HepG2 (cell line): ENCODE measurements around the gene PYGO2. TPM values are rescaled to one million over a fixed set of nuclear protein-coding genes. Genes with fewer than 3 reads are reported as not detected.

Source experiments
- AFF4 ChIP-seq: sonication (generic); formaldehyde crosslinking; IDR thresholded peaks from 2 replicates; pipeline ENCODE4 v1.4.0; 2020; ENCODE audit warnings: missing genetic modification reagents
- GATAD1 ChIP-seq: IDR thresholded peaks from 2 replicates; pipeline ENCODE4 v1.6.1; 2016; ENCODE audit warnings: missing genetic modification reagents, missing compliant biosample characterization
- HMGA1 ChIP-seq: sonication (generic); formaldehyde crosslinking; conservative IDR thresholded peaks from 2 replicates; pipeline ENCODE4 v1.4.0; 2020; ENCODE audit warnings: missing genetic modification reagents
- HNRNPLL ChIP-seq: fragments of 200-400 bp; formaldehyde crosslinking; IDR thresholded peaks from 2 replicates; pipeline ENCODE4 v1.6.1; 2017; ENCODE audit warnings: mild to moderate bottlenecking, low read depth, low read length; ENCODE audit not compliant: poor library complexity, severe bottlenecking
- IRF9 ChIP-seq: sonication (generic); formaldehyde crosslinking; IDR thresholded peaks from 2 replicates; pipeline ENCODE4 v1.8.0; 2022; ENCODE audit warnings: missing genetic modification reagents, mild to moderate bottlenecking, borderline replicate concordance
- KAT8 ChIP-seq: IDR thresholded peaks from 2 replicates; pipeline ENCODE4 v1.6.1; 2016; ENCODE audit warnings: missing genetic modification reagents, missing compliant biosample characterization
- MTA3 ChIP-seq: sonication (generic); formaldehyde crosslinking; IDR thresholded peaks from 2 replicates; pipeline ENCODE4 v1.4.0; 2020; ENCODE audit warnings: missing genetic modification reagents
- PRDM10 ChIP-seq: sonication (generic); formaldehyde crosslinking; IDR thresholded peaks from 2 replicates; pipeline ENCODE4 v1.4.0; 2020; ENCODE audit warnings: low read depth, missing genetic modification reagents
- SAP130 ChIP-seq: IDR thresholded peaks from 2 replicates; pipeline ENCODE4 v1.6.1; 2016; ENCODE audit warnings: low read depth
- SATB2 ChIP-seq: sonication (generic); formaldehyde crosslinking; IDR thresholded peaks from 2 replicates; pipeline ENCODE4 v1.5.0; 2020; ENCODE audit warnings: missing genetic modification reagents
- ZNF547 ChIP-seq: sonication (generic); formaldehyde crosslinking; IDR thresholded peaks from 2 replicates; pipeline ENCODE4 v1.5.1; 2020; ENCODE audit warnings: mild to moderate bottlenecking, missing genetic modification reagents
- ZNF646 ChIP-seq: sonication (generic); formaldehyde crosslinking; IDR thresholded peaks from 2 replicates; pipeline ENCODE4 v1.9.0; 2021; ENCODE audit warnings: mild to moderate bottlenecking, missing genetic modification reagents
- ZNF724P ChIP-seq: sonication (generic); formaldehyde crosslinking; IDR thresholded peaks from 2 replicates; pipeline ENCODE4 v1.8.0; 2022; ENCODE audit warnings: missing genetic modification reagents, borderline replicate concordance
- polyA plus RNA-seq, 8 experiments: library from polyadenylated mRNA; depleted of rRNA in 3 of 8; stranded (reverse) in 7 of 8; unstranded in 1 of 8; fragments of >200 nt; fragmentation: Illumina TruSeq in 4 of 8; extraction: Trizol in 4 of 8; gene quantifications; 2 replicates each; pipeline versions ENCODE4 v1.2.1 to v1.2.3, GENCODE V29; 2011 to 2016; ENCODE audit warnings: low read depth in 4 of 8, missing spikeins in 1 of 8, mixed read lengths in 1 of 8; ENCODE audit not compliant: insufficient read depth in 1 of 8
- total RNA-seq, 5 experiments: library from RNA; depleted of rRNA; stranded (reverse); fragments of >200 nt; fragmentation: Illumina TruSeq; extraction: Trizol; gene quantifications; 2 replicates each; pipeline ENCODE4 v1.2.3, GENCODE V29; 2016; ENCODE audit warnings: low read depth in 1 of 5

PYGO2 gene
- total and polyA plus RNA-seq, 2 of the 13 experiments (the other 11 are each of a cell fraction or from before 2014, with no cell fraction given), result 20.3 to 21.8 TPM

- no peak for TF ChIP-seq ZNF646 (CRISPR knock-in tag)
- TF ChIP-seq SATB2, result no peak
- peak; percentile 87 for TF ChIP-seq SAP130 (CRISPR knock-in tag)
- TF ChIP-seq IRF9, result peak; percentile 69
- TF ChIP-seq GATAD1, result peak; percentile 40; the same call in 1 of the 2 replicates
- TF ChIP-seq HNRNPLL, result no peak
- TF ChIP-seq MTA3 (CRISPR knock-in tag), result no peak
- TF ChIP-seq AFF4 (CRISPR knock-in tag), result 0 out of 2 replicates have a peak, but pooled peaks have one; percentile 51
- TF ChIP-seq ZNF547, result no peak; the same call in 1 of the 2 replicates
- TF ChIP-seq HMGA1 (CRISPR knock-in tag), result no peak
- TF ChIP-seq KAT8 (CRISPR knock-in tag), result peak; percentile 78
- peak; percentile 94 for TF ChIP-seq PRDM10 (CRISPR knock-in tag)
- TF ChIP-seq ZNF724P, result 0 out of 2 replicates have a peak, but pooled peaks have one; percentile 23
Measured at GRCh38 chr1:154944401-154945159, 17.0 kb downstream of the PYGO2 start (continued).
